Stimulated activated CD8-positive, alpha-beta memory T cell treated with anti-CD3 and anti-CD28 coated beads, Interleukin-4, amount 100 ng/mL, for 4 hours (primary cell): Measurements from ENCODE around the gene SMPX.

Experiments used
- DNase-seq, 2 donors: peaks; one replicate each; pipeline ENCODE4 v3.0.0-alpha.2; 2020; ENCODE audit warnings: low read depth in 2 of 2, low spot score in 1 of 2

Gene SMPX

DNA sequence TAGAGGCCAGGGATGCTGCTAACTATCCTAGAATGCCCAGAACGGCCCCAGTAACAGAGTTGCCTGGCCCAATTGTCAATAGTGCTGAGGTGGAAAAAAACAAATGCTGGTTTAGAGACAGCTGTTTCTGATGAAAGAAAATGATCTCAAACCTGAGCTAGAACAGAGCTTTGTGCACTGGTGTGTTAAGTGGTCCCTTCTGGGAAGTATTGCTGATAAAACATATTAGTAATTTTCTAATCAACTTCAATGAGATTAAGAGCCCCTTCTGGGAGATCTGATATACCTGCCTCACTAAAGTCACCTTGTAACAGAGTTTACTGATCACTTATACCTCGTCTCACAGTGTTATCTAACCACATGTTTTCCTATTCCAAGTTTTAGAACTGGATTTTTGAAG lies 42.1 kb downstream of the SMPX start:
- DNase-seq = no peak

DNA sequence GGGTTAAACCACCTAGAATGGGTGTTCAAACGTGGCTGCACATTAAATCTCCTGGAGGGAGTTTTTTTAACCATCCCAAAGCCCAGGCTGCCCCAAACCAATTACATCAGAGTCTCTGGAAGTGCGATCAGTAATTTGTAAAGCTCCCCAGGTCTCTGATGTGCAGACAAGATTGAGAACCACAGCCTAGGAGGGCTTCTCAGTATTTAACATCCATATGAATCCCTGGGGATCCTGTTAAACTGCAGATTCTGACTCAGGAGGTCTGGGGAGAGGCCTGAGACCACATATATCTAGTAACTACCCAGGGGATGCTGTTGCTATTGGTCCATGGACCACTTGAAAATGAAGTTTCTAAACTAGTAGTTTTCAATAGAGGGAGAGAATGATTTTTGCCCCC lies 42.6 kb downstream of the SMPX start:
- DNase-seq = no peak

DNA sequence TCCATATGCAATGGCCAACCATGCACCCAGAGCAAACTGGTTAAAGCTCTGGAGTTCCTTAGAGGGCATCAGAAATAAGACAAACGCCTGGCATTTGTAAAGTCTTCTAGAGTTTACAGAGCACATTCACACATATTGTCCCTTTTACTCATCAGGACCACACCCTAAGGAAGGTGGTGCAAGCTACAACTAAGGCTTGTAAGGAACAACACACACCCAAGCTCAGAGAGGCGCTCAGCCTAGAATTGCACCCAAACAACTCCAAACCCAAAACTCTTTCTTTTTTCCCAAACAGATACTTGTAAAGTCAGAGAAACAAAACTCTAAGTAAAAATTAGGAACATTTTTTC lies 46.1 kb downstream of the SMPX start:
- no peak for DNase-seq

DNA sequence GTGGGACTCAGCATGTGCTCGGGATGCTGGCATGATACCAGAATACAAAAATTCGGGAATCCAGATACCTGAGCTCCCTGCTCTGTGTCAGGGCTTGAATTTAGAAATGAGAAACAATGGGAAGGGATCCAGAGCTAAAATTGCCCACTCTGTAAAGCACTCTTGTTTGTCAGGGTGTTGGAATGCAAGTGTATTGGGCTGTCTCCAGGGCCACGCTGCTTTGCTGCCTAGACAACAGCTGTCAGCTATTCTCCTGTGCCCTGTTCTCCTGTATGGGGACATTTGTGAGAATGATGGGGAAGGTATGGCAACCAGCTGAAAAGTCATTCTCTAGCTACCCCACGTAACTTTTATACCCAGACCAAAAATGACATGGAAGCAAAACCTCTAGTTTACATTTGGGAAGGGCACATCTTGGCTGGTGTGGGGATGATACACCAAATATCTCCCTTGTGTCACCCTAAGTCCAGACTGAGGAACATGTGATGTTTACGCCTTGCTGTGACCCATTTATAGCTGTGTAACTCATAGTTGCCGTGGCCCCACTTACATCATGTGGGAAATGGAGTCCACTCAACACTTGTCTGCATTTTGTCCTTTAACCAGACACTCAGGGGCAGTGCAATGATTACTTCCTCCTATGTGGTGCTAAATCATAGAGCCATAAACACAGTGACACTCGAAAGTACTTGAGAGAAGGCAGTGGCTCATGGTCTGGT lies 46.6 kb downstream of the SMPX start:
- no peak for DNase-seq

DNA sequence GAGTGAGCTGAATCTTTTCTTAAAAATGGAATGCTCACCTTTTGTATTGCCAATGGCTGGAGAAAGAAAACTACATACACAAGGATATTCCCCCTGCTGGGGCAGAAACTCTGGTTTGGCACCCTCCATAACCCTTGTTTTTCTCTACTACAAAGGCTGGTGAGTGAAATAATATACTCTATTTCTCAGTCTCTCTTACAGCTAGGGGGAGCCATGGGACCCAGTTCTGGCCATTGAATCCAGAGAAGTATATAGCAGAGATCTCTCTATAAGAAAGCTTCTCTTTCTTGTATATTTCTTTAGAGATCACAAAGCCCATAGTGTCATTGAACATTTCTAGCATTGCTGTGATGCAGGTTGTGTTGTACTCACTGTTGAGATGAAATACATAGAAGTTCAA lies 49.8 kb downstream of the SMPX start:
- no peak for DNase-seq

DNA sequence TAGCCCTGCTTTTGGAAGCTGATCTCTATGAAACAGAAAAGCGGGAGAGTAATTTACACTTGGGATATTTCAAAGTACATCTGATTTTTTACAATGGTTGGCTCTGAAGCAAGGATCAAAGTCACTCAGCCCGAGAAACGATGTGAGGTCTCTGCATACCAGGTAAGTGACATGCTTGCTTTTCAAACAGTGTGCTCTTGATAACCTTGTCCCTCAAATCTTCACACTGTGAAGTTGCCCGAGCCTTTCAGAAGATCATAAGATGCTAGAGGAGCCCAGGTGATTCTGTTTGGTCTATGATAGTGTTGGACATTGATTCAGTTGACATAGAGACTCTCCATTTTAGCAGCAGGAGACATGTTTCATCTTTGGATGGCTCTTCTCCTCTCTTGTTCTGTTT lies 52.7 kb downstream of the SMPX start:
- no peak for DNase-seq

DNA sequence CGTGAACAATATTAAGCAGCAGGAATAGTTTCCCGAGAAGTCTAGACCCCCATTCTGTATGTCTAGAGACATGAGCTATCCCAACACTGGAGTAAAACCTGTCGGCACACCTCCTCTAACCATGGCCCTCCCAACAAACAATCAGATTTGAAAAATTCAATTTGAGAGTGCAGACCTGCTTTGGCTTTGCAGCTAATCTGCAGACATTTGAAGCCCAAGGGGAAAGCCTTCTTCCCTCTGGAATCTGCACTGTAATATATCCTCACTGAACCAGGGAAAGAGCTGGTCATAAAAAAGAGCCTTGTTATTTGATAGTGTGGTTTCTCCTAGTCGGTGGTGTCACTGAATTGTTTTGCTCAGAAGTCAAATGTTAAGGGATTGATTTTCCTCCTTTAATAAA lies 55.2 kb downstream of the SMPX start:
- DNase-seq = no peak

DNA sequence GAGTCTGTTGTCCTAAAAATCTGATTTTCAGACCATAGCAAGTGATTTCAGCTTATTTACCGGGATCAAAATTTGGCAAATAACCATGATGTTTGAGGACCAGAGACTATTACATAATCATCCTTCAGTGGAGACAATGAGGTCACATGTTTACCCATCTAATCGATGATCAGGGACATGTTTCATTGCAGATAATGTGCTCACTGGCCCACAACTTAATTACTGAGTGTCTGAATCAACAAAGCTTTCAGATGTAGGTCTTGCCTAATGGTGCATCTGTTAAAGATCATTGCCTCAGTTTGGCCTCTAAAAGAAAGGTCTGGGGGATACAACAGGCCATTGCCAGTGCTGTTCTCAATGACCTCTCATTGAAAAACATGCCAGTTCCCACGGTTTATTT lies 56.9 kb downstream of the SMPX start:
- no peak for DNase-seq

DNA sequence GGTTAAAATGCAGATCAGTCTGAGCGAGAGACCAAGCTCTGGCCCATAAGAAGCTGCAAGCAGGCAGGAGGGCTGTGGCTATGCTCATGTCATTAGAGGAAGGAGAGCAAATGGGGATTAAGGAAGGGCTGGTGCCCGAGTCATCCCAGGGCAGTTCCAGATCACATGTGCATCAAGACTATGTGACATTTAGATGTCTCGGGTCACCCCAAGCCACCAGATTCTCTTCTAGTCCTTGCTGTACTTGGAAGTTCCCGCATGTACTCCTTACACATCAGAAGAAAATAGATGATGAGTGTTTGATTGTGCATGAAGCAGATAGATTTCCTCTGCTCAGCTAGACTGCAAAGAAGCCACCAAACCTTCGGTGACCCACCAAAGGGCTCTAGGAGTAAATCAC lies 57.6 kb downstream of the SMPX start:
- no peak for DNase-seq

DNA sequence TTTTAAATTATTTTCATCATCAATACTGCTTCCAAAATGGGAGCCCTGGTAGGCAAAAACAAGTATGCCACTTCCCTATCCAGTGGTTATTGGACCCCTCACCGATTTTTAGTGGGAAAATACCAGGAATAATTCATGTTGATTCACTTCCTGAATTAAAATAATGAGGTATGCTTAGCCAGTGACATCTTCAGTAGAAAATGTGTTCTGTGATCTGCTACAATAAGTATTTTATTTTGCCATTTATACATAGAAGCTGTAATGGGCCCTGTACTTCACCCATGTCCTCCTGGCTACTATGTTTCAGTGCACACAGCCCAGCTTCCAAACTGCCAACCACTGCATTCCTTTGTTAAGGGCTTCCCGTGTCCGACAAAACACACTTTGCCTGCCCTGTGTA lies 58.8 kb downstream of the SMPX start:
- DNase-seq = no peak

DNA sequence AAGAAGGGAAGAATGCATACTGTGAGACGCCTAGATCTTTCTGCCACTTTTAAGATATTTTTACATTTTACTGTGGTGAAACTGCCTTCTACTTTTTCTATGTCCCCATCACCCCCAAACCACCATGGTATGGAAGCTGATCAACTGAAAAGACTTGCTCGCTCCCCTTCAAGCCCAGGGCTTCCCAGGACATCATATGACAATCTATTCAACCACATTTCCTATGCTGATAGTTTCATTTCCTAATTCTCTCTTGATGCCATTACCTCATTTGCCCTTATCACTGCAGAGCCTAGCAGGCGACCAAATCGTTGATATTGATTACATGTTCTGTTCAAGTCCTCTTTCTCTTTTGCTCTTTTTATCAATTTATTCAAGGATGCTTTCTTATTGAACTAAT lies 59.6 kb downstream of the SMPX start:
- no peak for DNase-seq

DNA sequence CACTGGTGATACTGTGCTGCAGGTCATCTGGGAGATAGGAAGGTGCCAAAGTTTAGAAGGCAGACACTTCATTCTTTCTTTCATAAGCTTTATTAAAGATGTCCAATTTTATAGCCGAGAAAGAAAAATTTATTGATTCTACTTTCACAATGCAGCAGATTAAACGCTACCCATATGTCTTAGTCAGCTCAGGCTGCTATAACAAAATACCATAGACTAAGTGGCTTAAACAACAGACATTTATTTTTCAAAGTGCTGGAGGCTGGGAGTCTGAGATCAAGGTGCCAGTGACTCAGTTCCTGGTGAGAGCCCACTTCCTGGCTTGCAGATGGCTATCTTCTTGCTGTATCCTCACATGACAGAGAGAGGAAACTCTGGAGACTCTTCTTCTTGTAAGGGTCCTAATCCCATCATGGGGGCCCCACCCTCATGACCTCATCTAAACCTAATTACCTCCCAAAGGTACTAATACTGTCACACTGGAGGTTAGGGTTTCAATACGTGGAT lies 66.4 kb downstream of the SMPX start:
- DNase-seq = no peak

DNA sequence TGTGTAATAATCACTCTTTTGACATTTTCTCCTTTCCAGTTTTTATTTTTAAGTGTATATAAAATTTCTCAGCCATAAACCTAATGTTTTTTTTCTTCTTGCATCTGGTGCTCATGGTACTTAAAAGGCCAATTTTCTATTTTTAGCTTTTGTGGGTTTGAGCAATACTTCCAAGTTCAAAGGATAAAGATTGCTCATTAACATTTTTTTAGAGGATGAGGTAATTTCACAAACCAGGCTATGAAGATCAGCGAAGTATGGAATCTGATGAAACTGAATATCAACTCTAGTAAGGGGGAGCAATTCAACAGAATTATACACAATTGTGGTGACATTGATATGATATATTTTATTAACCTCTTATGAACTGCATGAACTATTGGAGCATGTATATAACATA lies 74.0 kb downstream of the SMPX start:
- DNase-seq = no peak

DNA sequence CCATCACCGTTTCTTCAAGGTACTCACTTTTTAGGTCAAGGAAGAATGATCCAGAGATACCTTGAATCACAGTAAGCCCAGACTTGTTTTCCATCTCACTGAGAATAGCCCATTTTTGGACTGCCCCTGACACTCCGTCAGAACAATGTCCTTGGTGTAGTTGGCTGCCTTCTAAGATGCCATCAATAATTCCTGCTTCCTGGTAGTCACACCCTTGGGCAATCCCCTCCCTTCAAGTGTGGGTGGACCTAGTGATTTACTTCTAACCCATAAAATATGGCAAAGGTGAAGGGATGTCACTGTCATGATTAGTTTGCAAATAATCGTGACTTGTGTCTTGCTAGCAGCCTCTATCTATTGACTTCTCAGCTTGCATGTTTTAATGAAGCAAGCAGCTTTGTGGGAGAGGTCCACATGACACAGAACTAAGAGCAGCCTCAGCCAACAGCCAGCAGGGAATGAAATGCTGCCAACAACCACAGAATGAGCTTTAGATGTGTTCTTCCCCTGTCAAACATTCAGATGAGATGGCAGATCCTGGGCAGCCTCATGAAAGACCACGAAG lies 79.8 kb downstream of the SMPX start:
- no peak for DNase-seq

DNA sequence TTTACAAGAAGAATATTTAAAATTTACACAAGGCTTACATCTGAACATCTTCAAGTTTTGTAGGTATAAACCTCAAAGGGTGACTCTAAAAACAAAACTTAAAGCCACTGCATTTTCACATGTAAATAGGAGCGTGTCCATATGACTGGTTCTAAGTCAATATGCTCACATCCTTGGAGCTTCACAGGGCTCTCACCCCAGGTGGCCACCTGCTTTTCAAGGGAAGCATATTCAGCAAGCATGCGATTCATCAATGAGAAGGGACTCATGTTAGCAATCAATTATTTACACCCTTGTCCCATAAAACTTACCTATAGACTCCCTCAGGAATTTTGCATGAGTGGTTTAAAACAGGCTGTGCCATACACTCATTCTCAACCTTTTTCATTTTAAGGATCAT lies 82.0 kb downstream of the SMPX start:
- no peak for DNase-seq

DNA sequence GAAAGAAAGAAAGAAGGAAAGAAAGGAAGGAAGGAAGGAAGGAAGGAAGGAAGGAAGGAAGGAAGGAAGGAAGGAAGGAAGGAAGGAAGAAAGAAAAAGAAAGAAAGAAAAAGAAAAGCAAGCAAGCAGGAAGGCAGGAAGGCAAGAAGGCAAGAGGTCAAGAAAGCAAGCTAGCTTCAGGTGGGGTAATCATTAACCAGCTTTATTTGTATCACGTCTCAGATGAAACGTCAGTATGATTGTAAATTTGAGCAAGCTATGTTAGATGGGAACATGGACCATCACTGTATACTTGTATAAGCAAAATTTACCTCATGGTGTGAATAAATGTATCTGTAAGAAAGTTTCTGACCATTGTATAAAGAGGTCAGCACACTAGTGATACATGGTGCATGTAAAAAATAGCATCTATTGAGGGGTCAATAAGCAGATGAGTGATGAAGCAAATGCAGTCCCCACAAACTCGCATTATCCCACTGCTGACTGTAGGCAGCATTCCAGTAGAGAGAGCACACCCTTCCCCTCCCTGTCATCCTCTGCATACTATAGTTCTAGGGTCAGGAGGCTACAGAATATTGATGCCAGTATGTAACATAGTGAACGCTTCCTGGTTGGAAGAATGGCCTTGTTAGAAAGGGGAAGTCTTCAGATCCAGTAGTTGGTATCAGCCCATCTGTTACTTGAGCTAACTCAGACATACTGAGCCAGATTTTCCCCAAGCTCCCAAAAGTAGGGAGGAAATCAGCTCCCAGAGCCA lies 83.3 kb downstream of the SMPX start:
- no peak for DNase-seq

DNA sequence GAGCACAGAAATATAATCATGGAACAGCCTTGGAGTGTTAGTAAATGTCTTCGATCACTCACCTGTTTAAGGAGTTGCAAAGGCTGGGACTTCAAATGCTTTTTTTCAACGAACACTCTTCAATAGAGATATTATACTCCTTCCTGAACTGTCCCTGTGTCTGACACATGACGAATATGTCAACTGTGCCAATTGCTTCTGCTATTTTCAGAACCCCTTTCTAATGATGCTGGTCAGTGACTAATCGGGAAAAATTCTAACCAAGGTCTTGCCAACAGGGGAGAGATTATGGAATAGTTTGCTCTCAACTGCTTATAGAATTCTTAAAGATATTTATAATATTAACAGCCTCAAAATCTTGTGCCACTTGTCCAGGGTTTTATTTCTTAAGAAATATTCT lies 91.2 kb downstream of the SMPX start:
- DNase-seq = no peak

DNA sequence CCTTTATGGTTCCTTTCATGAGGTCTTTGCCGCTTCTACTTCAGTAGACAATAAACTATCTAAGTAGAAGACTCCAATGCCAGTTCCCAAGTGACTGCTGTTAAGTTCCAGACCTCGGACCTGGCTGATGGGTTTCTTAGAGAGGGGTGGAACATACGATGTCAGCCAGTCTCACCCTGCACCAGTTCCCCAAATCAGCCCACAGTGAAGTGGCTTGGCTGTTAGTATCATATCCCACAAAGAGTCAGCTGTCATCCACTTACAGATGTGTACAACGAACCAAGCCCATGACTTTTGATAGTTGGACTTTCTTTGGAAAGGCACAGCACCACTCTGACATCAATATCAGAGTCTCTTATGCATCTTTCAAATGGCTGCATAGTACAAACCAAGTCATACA lies 91.7 kb downstream of the SMPX start:
- DNase-seq = no peak

DNA sequence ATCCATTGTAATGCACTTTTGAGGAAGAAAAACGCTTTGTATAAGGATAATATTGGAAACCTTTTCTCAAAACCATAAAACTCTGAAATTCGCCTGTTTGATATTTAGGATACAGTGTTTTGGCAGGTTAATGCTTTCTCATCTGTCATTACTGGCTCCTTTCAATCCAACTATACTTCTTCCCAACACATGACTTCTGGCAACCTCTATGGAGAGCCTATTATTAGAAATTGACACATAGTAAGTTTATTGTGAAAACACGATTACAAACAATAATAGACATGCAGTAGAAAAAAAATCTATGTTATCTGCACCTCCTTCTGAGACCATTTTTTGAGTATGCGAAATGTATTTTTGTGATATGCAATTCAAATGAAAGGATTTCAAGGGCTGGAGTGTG lies 95.2 kb downstream of the SMPX start:
- no peak for DNase-seq

DNA sequence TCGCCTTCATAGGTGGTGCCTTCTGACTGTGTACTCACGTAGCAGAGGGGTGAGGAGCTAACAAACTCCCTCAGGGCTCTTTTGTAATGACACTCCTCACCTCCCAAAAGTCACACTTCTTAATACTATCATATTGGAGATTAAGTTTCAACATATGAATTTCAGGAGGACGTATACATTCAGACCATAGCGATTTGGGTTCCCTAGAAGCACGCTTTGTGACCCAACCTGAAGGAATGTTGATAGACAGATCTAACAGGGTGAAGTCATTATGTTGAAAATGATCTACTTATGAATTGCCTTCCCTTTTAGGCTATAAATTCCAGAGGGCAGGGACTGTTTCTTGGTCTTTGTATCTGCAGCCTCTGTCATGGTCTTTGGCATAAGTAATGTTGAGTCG lies 96.6 kb downstream of the SMPX start:
- no peak for DNase-seq

DNA sequence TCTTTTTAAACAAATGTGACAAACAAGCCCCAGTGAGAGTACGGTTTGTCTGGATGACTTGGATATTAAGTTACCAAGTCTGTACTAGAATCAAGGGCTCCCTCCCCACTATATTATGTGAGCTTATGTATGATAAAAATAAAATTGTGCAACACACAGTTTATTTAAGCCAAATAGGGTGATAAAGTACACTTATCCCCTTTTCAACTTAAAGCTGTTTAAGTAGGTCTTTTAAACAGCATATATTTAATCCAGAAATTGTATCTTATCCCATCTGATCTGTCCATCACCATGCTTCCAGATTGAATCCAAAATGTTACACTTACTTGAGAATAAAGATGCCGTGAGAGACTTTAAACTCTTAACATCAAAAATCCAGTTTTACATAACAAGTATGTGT lies 97.8 kb downstream of the SMPX start:
- DNase-seq = no peak

DNA sequence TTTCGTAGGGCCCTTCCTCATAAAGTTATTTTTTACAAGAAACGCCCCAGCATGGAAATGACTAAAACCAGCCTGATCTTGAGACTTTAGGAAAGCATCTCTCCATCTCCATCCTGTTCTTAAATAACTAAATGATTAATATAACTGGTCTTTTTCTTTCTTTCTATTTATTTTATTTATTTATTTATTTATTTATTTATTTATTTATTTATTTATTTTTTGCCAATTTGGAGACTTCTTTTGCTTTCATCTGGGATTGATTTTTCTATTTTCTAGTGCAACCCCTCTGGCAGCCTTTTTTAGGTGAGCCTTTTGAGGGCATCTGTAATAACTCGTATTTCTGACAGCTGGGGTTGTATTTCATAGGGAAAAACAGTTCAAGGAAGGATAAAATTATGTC lies 98.6 kb downstream of the SMPX start:
- DNase-seq = no peak

DNA sequence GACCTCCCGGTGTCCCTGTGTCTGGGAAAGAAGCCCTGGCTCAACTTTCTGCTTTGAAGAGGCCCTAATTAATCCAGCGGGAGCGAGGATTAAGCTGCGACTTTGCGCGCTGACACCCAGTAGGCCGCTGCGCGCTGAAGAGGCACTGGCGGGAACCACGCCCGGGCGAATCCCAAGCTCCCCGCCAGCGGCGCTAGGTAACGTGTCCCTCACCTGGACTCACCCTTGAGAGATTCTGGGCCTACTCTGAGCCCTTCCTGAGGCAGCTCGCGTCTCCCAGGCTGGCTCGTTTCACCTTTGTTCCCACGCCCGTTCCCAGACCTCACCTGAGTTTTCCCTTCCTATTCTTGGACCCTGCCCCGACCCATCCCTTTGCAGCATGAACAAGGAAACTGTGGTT lies 99.2 kb downstream of the SMPX start:
- DNase-seq = no peak
